H1 (cell line): ENCODE data around the gene ULK2.

ENCODE experiments used
- CTBP2 ChIP-seq: IDR thresholded peaks from 2 replicates; pipeline ENCODE4 v1.7.0; 2011; ENCODE audit warnings: borderline replicate concordance, mild to moderate bottlenecking, moderate library complexity, mixed read lengths, low read length; ENCODE audit not compliant: insufficient read depth, insufficient read length
- EGR1 ChIP-seq: IDR thresholded peaks from 2 replicates; pipeline ENCODE4 v1.6.1; 2011; ENCODE audit warnings: low read depth, low read length, borderline replicate concordance
- MAFK ChIP-seq: IDR thresholded peaks from 2 replicates; pipeline ENCODE4 v1.6.1; 2012; ENCODE audit warnings: low read depth, mild to moderate bottlenecking, improper control_type of control experiment, low read length
- POLR2A ChIP-seq, 2 experiments: IDR thresholded peaks; 1 replicate in 1 of 2; 2 replicates in 1 of 2; pipeline ENCODE4 v1.6.1; 2011; ENCODE audit warnings: low read depth in 2 of 2, low read length in 2 of 2, mild to moderate bottlenecking in 2 of 2; ENCODE audit errors: control extremely low read depth in 1 of 2
- POLR2AphosphoS5 ChIP-seq: IDR thresholded peaks from 2 replicates; pipeline ENCODE4 v1.6.1; 2011; ENCODE audit warnings: low read depth, low read length
- RAD21 ChIP-seq, 2 experiments: IDR thresholded peaks in 1 of 2; conservative IDR thresholded peaks in 1 of 2; 2 replicates each; pipeline ENCODE4 v1.6.1; 2011; ENCODE audit warnings: low read depth in 2 of 2, low read length in 2 of 2, improper control_type of control experiment in 1 of 2, inconsistent platforms in 1 of 2, mild to moderate bottlenecking in 1 of 2, moderate library complexity in 1 of 2
- RBBP5 ChIP-seq: IDR thresholded peaks from 2 replicates; pipeline ENCODE4 v1.7.1; 2012; ENCODE audit warnings: low read depth, mild to moderate bottlenecking, inconsistent platforms, low read length, moderate library complexity, borderline replicate concordance
- TF ChIP-seq, protein P1 (sequence below): IDR thresholded peaks from 2 replicates; pipeline ENCODE4 v1.6.1; 2012; ENCODE audit warnings: inconsistent platforms
- TF ChIP-seq, protein P2 (sequence below), 3 experiments: IDR thresholded peaks; 1 replicate in 2 of 3; 2 replicates in 1 of 3; pipeline versions ENCODE4 v1.5.1 to v1.6.1; 2011; ENCODE audit warnings: low read length in 3 of 3, mild to moderate bottlenecking in 3 of 3, inconsistent platforms in 2 of 3, low read depth in 1 of 3, moderate library complexity in 1 of 3; ENCODE audit not compliant: insufficient read depth in 1 of 3; ENCODE audit errors: control extremely low read depth in 1 of 3
- TF ChIP-seq, protein P3 (sequence below): IDR thresholded peaks from 2 replicates; pipeline ENCODE4 v1.6.1; 2011; ENCODE audit warnings: low read depth, mild to moderate bottlenecking, low read length; ENCODE audit not compliant: insufficient read depth

DNA sequence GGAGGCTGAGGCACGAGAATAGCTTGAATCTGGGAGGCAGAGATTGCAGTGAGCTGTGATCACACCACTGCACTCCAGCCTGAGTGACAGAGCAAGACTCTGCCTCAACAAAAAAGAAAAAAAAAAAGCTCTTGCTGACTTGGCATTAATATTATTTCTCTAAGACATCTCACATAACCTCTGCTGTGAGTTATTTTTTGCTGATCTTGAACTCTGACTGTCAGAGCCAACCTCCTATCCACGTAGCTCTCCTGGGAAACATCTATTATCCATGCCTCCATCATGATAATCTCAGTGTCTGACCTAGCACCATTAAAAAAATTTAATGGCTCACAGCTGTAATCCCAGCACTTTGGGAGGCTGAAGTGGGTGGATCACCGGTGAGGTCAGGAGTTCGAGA is 12.7 kb upstream of the ULK2 start:
- TF ChIP-seq, protein P1, sequence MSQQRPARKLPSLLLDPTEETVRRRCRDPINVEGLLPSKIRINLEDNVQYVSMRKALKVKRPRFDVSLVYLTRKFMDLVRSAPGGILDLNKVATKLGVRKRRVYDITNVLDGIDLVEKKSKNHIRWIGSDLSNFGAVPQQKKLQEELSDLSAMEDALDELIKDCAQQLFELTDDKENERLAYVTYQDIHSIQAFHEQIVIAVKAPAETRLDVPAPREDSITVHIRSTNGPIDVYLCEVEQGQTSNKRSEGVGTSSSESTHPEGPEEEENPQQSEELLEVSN = no peak
- TF ChIP-seq POLR2AphosphoS5 (no peak), POLR2A (IDR thresholded peaks at IDR 0.05; ENCODE audit: control extremely low read depth in 1 of 2, low read depth in 2 of 2, low read length in 2 of 2) (no peak), EGR1 (no peak), CTBP2 (no peak), MAFK (no peak), RAD21 (IDR thresholded peaks at IDR 0.05 in 1 of 2, conservative IDR thresholded peaks at IDR 0.05 in 1 of 2; ENCODE audit: low read depth in 2 of 2, low read length in 2 of 2) (no peak), RBBP5 (no peak)
- TF ChIP-seq, protein P2, sequence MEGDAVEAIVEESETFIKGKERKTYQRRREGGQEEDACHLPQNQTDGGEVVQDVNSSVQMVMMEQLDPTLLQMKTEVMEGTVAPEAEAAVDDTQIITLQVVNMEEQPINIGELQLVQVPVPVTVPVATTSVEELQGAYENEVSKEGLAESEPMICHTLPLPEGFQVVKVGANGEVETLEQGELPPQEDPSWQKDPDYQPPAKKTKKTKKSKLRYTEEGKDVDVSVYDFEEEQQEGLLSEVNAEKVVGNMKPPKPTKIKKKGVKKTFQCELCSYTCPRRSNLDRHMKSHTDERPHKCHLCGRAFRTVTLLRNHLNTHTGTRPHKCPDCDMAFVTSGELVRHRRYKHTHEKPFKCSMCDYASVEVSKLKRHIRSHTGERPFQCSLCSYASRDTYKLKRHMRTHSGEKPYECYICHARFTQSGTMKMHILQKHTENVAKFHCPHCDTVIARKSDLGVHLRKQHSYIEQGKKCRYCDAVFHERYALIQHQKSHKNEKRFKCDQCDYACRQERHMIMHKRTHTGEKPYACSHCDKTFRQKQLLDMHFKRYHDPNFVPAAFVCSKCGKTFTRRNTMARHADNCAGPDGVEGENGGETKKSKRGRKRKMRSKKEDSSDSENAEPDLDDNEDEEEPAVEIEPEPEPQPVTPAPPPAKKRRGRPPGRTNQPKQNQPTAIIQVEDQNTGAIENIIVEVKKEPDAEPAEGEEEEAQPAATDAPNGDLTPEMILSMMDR (IDR thresholded peaks at IDR 0.05; ENCODE audit: control extremely low read depth in 1 of 3, insufficient read depth in 1 of 3, low read depth in 1 of 3, low read length in 3 of 3) = no peak
- TF ChIP-seq, protein P3, sequence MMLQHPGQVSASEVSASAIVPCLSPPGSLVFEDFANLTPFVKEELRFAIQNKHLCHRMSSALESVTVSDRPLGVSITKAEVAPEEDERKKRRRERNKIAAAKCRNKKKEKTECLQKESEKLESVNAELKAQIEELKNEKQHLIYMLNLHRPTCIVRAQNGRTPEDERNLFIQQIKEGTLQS = no peak
